ENCODE data around the gene FRMD4A.
"Not testable (repeated sequence)": the region's sequence is repeated elsewhere in the genome, so short reads cannot be mapped to it uniquely, and the experiment has no call there.

FRMD4A gene

GRCh38 chr10:13896146-13896545, 434.6 kb downstream of the FRMD4A start:
- not testable (repeated sequence) for DNase-seq

GRCh38 chr10:13894412-13895093, 436.2 kb downstream of the FRMD4A start:
- no peak for DNase-seq

GRCh38 chr10:13893926-13894325, 436.8 kb downstream of the FRMD4A start:
- DNase-seq = no peak

- DNase-seq = no peak
Measured at GRCh38 chr10:13892871-13893270, 437.9 kb downstream of the FRMD4A start.

- no peak for DNase-seq
Measured at GRCh38 chr10:13892001-13892491, 438.7 kb downstream of the FRMD4A start.

GRCh38 chr10:13891128-13892000, 439.4 kb downstream of the FRMD4A start:
- no peak for DNase-seq

GRCh38 chr10:13890233-13891127, 440.2 kb downstream of the FRMD4A start:
- peak; percentile 10 for DNase-seq

- no peak for DNase-seq
Measured at GRCh38 chr10:13887761-13888160, 443.0 kb downstream of the FRMD4A start.

- no peak for DNase-seq
Measured at GRCh38 chr10:13885238-13885990, 445.3 kb downstream of the FRMD4A start.

GRCh38 chr10:13883636-13884444, 446.9 kb downstream of the FRMD4A start:
- no peak for DNase-seq

- DNase-seq = no peak
Measured at GRCh38 chr10:13882119-13882711, 448.5 kb downstream of the FRMD4A start.

GRCh38 chr10:13880760-13881159, 450.0 kb downstream of the FRMD4A start:
- DNase-seq = no peak

GRCh38 chr10:13877154-13877909, 453.4 kb downstream of the FRMD4A start:
- no peak for DNase-seq

- DNase-seq = no peak
Measured at GRCh38 chr10:13873196-13873595, 457.5 kb downstream of the FRMD4A start.

GRCh38 chr10:13872411-13872810, 458.3 kb downstream of the FRMD4A start:
- no peak for DNase-seq

- DNase-seq = no peak
Measured at GRCh38 chr10:13871776-13872175, 458.9 kb downstream of the FRMD4A start.

GRCh38 chr10:13871011-13871410, 459.7 kb downstream of the FRMD4A start:
- no peak for DNase-seq

GRCh38 chr10:13869295-13869664, 461.4 kb downstream of the FRMD4A start:
- no peak for DNase-seq

- no peak for DNase-seq
Measured at GRCh38 chr10:13868528-13869294, 462.0 kb downstream of the FRMD4A start.
